ENCODE results near the gene FNDC3A.

Gene FNDC3A

GRCh38 chr13:49258089-49258796 is 282.5 kb downstream of the FNDC3A start:
- no peak for DNase-seq (ENCODE audit: low read depth)

All from activated gamma-delta T cell treated with anti-CD3 and anti-CD28 coated beads, Interleukin-2, amount 50 U/mL, for 16 hours (primary cell).